K562 (cell line): ENCODE measurements around the gene KDELR3. TPM values are rescaled to one million over a fixed set of nuclear protein-coding genes. Genes with fewer than 3 reads are reported as not detected.

Experiments used
- ATAC-seq: fragments of 200-7000 bp; cut with Tn5 transposase; 3 replicates; pipeline ENCODE4 v1.9.1; 2020; ENCODE audit warnings: moderate library complexity
- BruUV-seq: library from RNA; stranded (reverse); fragments of 400-500 nt; replicated peaks from 2 replicates; lab custom pipeline; 2021; lab: Mats Ljungman, UMichigan
- CTCF ChIA-PET: fragments of 300-600 bp; formaldehyde crosslinking; extraction: SDS; loops from one replicate; lab custom pipeline; 2021; ENCODE audit warnings: low intra/inter-chr PET ratio; lab: Yijun Ruan, JAX
- POLR2A ChIA-PET: fragments of 300-600, 350-650 bp; sonication (Branson Sonifier 250); formaldehyde crosslinking; extraction: SDS; loops from one replicate; lab custom pipeline; 2021; ENCODE audit warnings: antibody characterized with exemption, inconsistent platforms; lab: Yijun Ruan, JAX
- DNase-seq, 4 experiments: peaks; one replicate each; pipeline versions ENCODE4 v3.0.0 to v3.0.0-alpha.2; 2011 to 2018; ENCODE audit warnings: low spot score in 3 of 4, mixed read lengths in 3 of 4; ENCODE audit errors: extremely low read depth in 1 of 4
- FAIRE-seq: peaks from 2 replicates; lab custom pipeline; 2011; peaks lifted over from hg19 to GRCh38; lab: Jason Lieb, UNC
- H2AFZ ChIP-seq: 2 replicates; pipeline ENCODE4 v1.6.0; 2011; ENCODE audit warnings: low read depth, low read length, control low read depth, inconsistent platforms
- H3K27ac ChIP-seq: fragments of 200-600 bp; 3 replicates; pipeline ENCODE4 v1.8.0; 2011; ENCODE audit warnings: low read depth, mild to moderate bottlenecking, control low read depth, inconsistent platforms, low read length, moderate library complexity, mixed read lengths; ENCODE audit errors: extremely low read depth
- H3K27me3 ChIP-seq, 2 experiments: fragments of 300-600 bp in 1 of 2; 2 replicates in 1 of 2; 3 replicates in 1 of 2; pipeline versions ENCODE4 v1.6.0 to v1.8.0; 2011; ENCODE audit warnings: inconsistent platforms in 2 of 2, low read length in 2 of 2, mild to moderate bottlenecking in 1 of 2, mixed read lengths in 1 of 2, moderate library complexity in 1 of 2; ENCODE audit not compliant: control insufficient read depth in 2 of 2, insufficient read depth in 2 of 2
- H3K36me3 ChIP-seq: fragments of 300-600 bp; 3 replicates; pipeline ENCODE4 v1.8.0; 2011; ENCODE audit warnings: mild to moderate bottlenecking, low read length, inconsistent platforms; ENCODE audit not compliant: control insufficient read depth, insufficient read depth
- H3K4me1 ChIP-seq, 2 experiments: fragments of 200-600 bp in 1 of 2; replicated peaks in 1 of 2; 2 replicates in 1 of 2; 3 replicates in 1 of 2; pipeline versions ENCODE4 v1.5.1 to v1.8.0; 2011; ENCODE audit warnings: inconsistent platforms in 2 of 2, low read length in 2 of 2, mild to moderate bottlenecking in 1 of 2, mixed read lengths in 1 of 2, moderate library complexity in 1 of 2; ENCODE audit not compliant: control insufficient read depth in 2 of 2, insufficient read depth in 2 of 2
- H3K4me2 ChIP-seq: 2 replicates; pipeline ENCODE4 v1.6.1; 2011; ENCODE audit warnings: low read length, control low read depth, inconsistent platforms, mixed read lengths; ENCODE audit not compliant: insufficient read depth
- H3K4me3 ChIP-seq: fragments of 200-600 bp; sonication (generic), shearing (Covaris generic); 2 replicates; pipeline ENCODE4 v1.5.1; 2016; ENCODE audit warnings: control low read depth, inconsistent platforms
- H3K79me2 ChIP-seq: fragments of 200-600 bp; 3 replicates; pipeline ENCODE4 v1.8.0; 2011; ENCODE audit warnings: low read length, inconsistent platforms; ENCODE audit not compliant: control insufficient read depth, insufficient read depth
- H3K9ac ChIP-seq, 2 experiments: 2 replicates each; pipeline versions ENCODE4 v1.6.0 to v1.6.1; 2011; ENCODE audit warnings: low read depth in 2 of 2, low read length in 2 of 2, control low read depth in 1 of 2, inconsistent platforms in 1 of 2, mild to moderate bottlenecking in 1 of 2, mixed read lengths in 1 of 2; ENCODE audit not compliant: insufficient read depth in 1 of 2
- H3K9me1 ChIP-seq: one replicate; pipeline ENCODE4 v1.6.0; 2011; ENCODE audit warnings: inconsistent platforms, mild to moderate bottlenecking, low read length, moderate library complexity; ENCODE audit not compliant: control insufficient read depth, insufficient read depth
- H3K9me3 ChIP-seq: replicated peaks from 2 replicates; pipeline ENCODE4 v1.5.1; 2011; ENCODE audit warnings: low read depth, low read length, inconsistent platforms; ENCODE audit not compliant: control insufficient read depth, insufficient read depth
- H4K20me1 ChIP-seq: replicated peaks from 2 replicates; pipeline ENCODE4 v1.6.1; 2011; ENCODE audit warnings: low read length, inconsistent platforms, mixed read lengths; ENCODE audit not compliant: control insufficient read depth, insufficient read depth
- ELF1 ChIP-seq: fragments of 200-800 bp; sonication (Bioruptor generic); IDR thresholded peaks from 2 replicates; pipeline ENCODE4 v1.6.1; 2016; ENCODE audit warnings: missing genetic modification characterization, missing compliant biosample characterization
- ETV6 ChIP-seq, 3 experiments: fragments of 150-350 bp in 1 of 3; sonication (generic) in 1 of 3; formaldehyde crosslinking in 1 of 3; IDR thresholded peaks; 2 replicates each; pipeline versions ENCODE4 v1.6.1 to v1.8.0; 2014 to 2022; ENCODE audit warnings: borderline replicate concordance in 2 of 3, low read depth in 2 of 3, antibody characterized with exemption in 1 of 3, low read length in 1 of 3, mild to moderate bottlenecking in 1 of 3, missing genetic modification reagents in 1 of 3
- LARP7 ChIP-seq: fragments of 450-650 bp; IDR thresholded peaks from 2 replicates; pipeline ENCODE4 v1.6.1; 2016
- NFIC ChIP-seq: fragments of 450-650 bp; IDR thresholded peaks from 2 replicates; pipeline ENCODE4 v1.6.1; 2017; ENCODE audit warnings: mild to moderate bottlenecking, inconsistent platforms
- SIRT6 ChIP-seq: IDR thresholded peaks from one replicate; pipeline ENCODE4 v1.6.1; 2012; ENCODE audit warnings: low read depth, mild to moderate bottlenecking, control low read depth, inconsistent platforms, low read length, moderate library complexity
- ZKSCAN1 ChIP-seq: fragments of 150-350 bp; IDR thresholded peaks from 2 replicates; pipeline ENCODE4 v1.6.1; 2016; ENCODE audit warnings: low read depth, low read length
- WGBS: fragments of 100-300 bp; shearing (Covaris generic); methylation state at CpG from one replicate; pipeline ENCODE4 v1.1.6; 2016; ENCODE audit warnings: low coverage, mixed read lengths; ENCODE audit not compliant: insufficient coverage; ENCODE audit errors: missing lambda C conversion rate; 5-methylcytosine and 5-hydroxymethylcytosine counted together
- in situ Hi-C: fragments of 300-500 bp; cut with MboI; formaldehyde crosslinking; loops from 4 replicates; pipeline ENCODE4 v1.15.0; 2018; ENCODE audit warnings: inconsistent platforms, mixed read lengths
- intact Hi-C: fragments of 100-400 bp; cut with micrococcal nuclease; formaldehyde crosslinking; loops from 2 replicates; pipeline ENCODE4 v1.14.2; 2022
- polyA plus RNA-seq, 8 experiments: library from polyadenylated mRNA; depleted of rRNA in 4 of 8; stranded (reverse) in 5 of 8; unstranded in 3 of 8; fragments of >200 nt; fragmentation: Nextera tagmentation in 2 of 8; fragmentation: Illumina TruSeq in 1 of 8; extraction: Ambion mirVana in 2 of 8; extraction: Trizol in 1 of 8; gene quantifications; 2 replicates each; pipeline versions ENCODE4 v1.2.1 to v1.2.3, GENCODE V29; 2011 to 2014; ENCODE audit warnings: inconsistent platforms in 1 of 8, missing spikeins in 1 of 8
- total RNA-seq, 7 experiments: library from RNA; depleted of rRNA in 6 of 7; stranded (reverse); fragments of >200 nt in 6 of 7; fragmentation: Illumina TruSeq in 2 of 7; extraction: Trizol in 2 of 7; gene quantifications; 2 replicates each; pipeline versions ENCODE4 v1.2.1 to v1.2.3, GENCODE V29; 2011 to 2021; ENCODE audit warnings: low replicate concordance in 1 of 7

The KDELR3 gene
- total and polyA plus RNA-seq, 9 of the 15 experiments (the other 6 are each of a cell fraction or from before 2014, with no cell fraction given), result 7.1 to 44.8 (median 9.6) TPM

GRCh38 chr22:38422611-38423511, 45.0 kb upstream of the KDELR3 start:
- BruUV-seq, result no TSS peak
- H3K4me1 ChIP-seq, result peaks cover 3 to 33% of the 10 kb centered on the region in 2 experiments; a peak in 3 of 5 replicates
- H3K36me3 ChIP-seq, result no peaks in the 10 kb centered on the region
- H3K9me1 ChIP-seq, result no peaks in the 10 kb centered on the region
- H2AFZ ChIP-seq, result peak overlapping the region; percentile 80
- H3K9ac ChIP-seq, result peak overlapping the region in 1 of 2 experiments; percentile 68; a peak in 1 of 4 replicates
- peak; percentile 79 for TF ChIP-seq NFIC
- no peak for TF ChIP-seq LARP7
- TF ChIP-seq ELF1 (tag), result peak; percentile 10; the same call in 1 of the 2 replicates
- no peak for TF ChIP-seq ZKSCAN1
- peak in 1 of 2 experiments; percentile 46; a peak in 1 of 4 replicates for TF ChIP-seq ETV6 (IDR thresholded peaks at IDR 0.05; ENCODE audit: borderline replicate concordance in 1 of 2, low read depth in 2 of 2, low read length in 1 of 2)
- TF ChIP-seq ETV6 (CRISPR knock-in tag; IDR thresholded peaks at IDR 0.05; ENCODE audit: borderline replicate concordance), result no peak
- no peak for TF ChIP-seq SIRT6
- no peaks in the 10 kb centered on the region for H3K79me2 ChIP-seq
- WGBS, result 48% methylated on average over 6 of the region's 21 CpGs
- H3K4me3 ChIP-seq, result no peak overlapping the region
- in situ Hi-C loops (no loop called here), intact Hi-C loops (no loop called here)
- ATAC-seq (peak; percentile 53), FAIRE-seq (no peak), DNase-seq (peak in 2 of 4 experiments; percentile 25 to 26)
- ChIA-PET POLR2A (interaction anchor here (0.6 kb wide), 3 partner anchors 12 to 146 kb away, joined by 3 to 5 read pairs (median 3); no protein-coding TSS in a partner anchor), CTCF (no interaction called here)
- no peaks in the 10 kb centered on the region for H4K20me1 ChIP-seq
- no peak overlapping the region; the same call in 1 of the 2 replicates for H3K4me2 ChIP-seq
- no peaks in the 10 kb centered on the region for H3K9me3 ChIP-seq
- H3K27ac ChIP-seq, result no peak overlapping the region; the same call in 2 of the 3 replicates
- no peaks in the 10 kb centered on the region for H3K27me3 ChIP-seq
